Thyroid gland (tissue), 4 donors: ENCODE measurements around the gene CDK5. TPM values are rescaled to one million over a fixed set of nuclear protein-coding genes. Genes with fewer than 3 reads are reported as not detected.

ENCODE experiments used
- DNase-seq, 2 donors: peaks; one replicate each; pipeline ENCODE4 v3.0.0-alpha.2; 2019
- H3K27ac ChIP-seq, 3 donors: fragments of 200-600 bp; sonication (generic); 1 replicate in 2 of 3; 2 replicates in 1 of 3; pipeline ENCODE4 v1.5.1; 2016 to 2019; ENCODE audit warnings: mild to moderate bottlenecking in 1 of 3, moderate library complexity in 1 of 3
- H3K27me3 ChIP-seq: fragments of 200-600 bp; sonication (generic); one replicate; pipeline ENCODE4 v1.5.1; 2019
- H3K36me3 ChIP-seq, 2 donors: fragments of 200-600 bp; sonication (generic); one replicate each; pipeline ENCODE4 v1.5.1; 2016 to 2019
- H3K4me1 ChIP-seq, 2 donors: fragments of 200-600 bp; sonication (generic); one replicate each; pipeline ENCODE4 v1.5.1; 2017 to 2019
- H3K4me3 ChIP-seq, 3 donors: fragments of 200-600 bp; sonication (generic); replicated peaks in 1 of 3; 1 replicate in 2 of 3; 2 replicates in 1 of 3; pipeline ENCODE4 v1.5.1; 2016; ENCODE audit warnings: mild to moderate bottlenecking in 1 of 3
- H3K9me3 ChIP-seq: fragments of 200-600 bp; sonication (generic); one replicate; pipeline ENCODE4 v1.5.1; 2017
- POLR2A ChIP-seq, 2 donors: fragments of 450-650 bp; IDR thresholded peaks; one replicate each; pipeline ENCODE4 v1.6.1; 2017; ENCODE audit warnings: antibody characterized with exemption in 2 of 2, mild to moderate bottlenecking in 2 of 2, moderate library complexity in 1 of 2
- WGBS, 2 donors: methylation state at CpG; one replicate each; pipeline ENCODE4 v1.1.5; 2017; 5-methylcytosine and 5-hydroxymethylcytosine counted together
- intact Hi-C: fragments of 100-400 bp; cut with DNase I; formaldehyde crosslinking; loops from one replicate; pipeline ENCODE4 v1.15.1; 2023
- total RNA-seq, 4 donors: library from RNA; depleted of rRNA; stranded (reverse); fragments of >200 nt; gene quantifications; one replicate each; pipeline ENCODE4 v1.2.3, GENCODE V29; 2016
- TF ChIP-seq, protein P1 (sequence below), 6 experiments: fragments of 200-600 bp in 3 of 6; fragments of 450-650 bp in 3 of 6; sonication (generic) in 3 of 6; IDR thresholded peaks; one replicate each; pipeline ENCODE4 v1.5.1; 2016 to 2019; ENCODE audit warnings: antibody characterized with exemption in 6 of 6, mild to moderate bottlenecking in 2 of 6, inconsistent platforms in 1 of 6, moderate library complexity in 1 of 6

The CDK5 gene
- total RNA-seq, 4 donors from 2014 or later, result 5.3 to 17.4 (median 9.6) TPM

DNA sequence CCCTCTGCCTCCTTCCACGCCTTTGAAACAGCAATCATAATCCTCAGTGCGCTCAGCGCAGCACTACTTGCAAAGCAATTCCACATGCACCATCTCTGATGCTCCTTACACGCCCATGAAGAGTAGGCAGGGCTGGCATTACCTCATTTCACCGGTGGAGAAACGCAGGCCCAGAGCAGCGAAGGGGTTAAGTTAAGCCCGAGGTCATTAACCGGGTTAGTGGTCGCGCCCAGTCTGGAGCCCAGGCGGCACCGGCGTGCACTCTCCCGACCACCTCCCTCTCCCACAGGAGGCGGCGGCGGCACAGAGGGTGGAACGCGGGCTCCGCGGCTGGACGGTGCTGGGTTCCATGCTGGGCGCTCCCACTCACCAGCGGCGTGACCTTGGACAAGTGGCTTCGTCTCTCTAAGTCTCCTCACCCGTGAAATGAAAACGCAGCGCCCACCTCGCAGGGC is 22.4 kb upstream of the CDK5 start:
- peaks cover 5 to 10% of the 10 kb centered on the region in 2 donors for H3K36me3 ChIP-seq
- peak; percentile 15 to 27 for DNase-seq
- peak overlapping the region; percentile 53 to 95 (median 81) for H3K4me3 ChIP-seq
- WGBS, 2 donors, result 6% methylated on average over 7 to 11 of the region's 31 CpGs
- H3K27ac ChIP-seq, result peak overlapping the region; percentile 71 to 94 (median 94)
- H3K4me1 ChIP-seq, result peaks cover 27 to 40% of the 10 kb centered on the region in 2 donors
- no peaks in the 10 kb centered on the region for H3K27me3 ChIP-seq
- TF ChIP-seq, protein P1, sequence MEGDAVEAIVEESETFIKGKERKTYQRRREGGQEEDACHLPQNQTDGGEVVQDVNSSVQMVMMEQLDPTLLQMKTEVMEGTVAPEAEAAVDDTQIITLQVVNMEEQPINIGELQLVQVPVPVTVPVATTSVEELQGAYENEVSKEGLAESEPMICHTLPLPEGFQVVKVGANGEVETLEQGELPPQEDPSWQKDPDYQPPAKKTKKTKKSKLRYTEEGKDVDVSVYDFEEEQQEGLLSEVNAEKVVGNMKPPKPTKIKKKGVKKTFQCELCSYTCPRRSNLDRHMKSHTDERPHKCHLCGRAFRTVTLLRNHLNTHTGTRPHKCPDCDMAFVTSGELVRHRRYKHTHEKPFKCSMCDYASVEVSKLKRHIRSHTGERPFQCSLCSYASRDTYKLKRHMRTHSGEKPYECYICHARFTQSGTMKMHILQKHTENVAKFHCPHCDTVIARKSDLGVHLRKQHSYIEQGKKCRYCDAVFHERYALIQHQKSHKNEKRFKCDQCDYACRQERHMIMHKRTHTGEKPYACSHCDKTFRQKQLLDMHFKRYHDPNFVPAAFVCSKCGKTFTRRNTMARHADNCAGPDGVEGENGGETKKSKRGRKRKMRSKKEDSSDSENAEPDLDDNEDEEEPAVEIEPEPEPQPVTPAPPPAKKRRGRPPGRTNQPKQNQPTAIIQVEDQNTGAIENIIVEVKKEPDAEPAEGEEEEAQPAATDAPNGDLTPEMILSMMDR (IDR thresholded peaks at IDR 0.05), result no peak
- TF ChIP-seq POLR2A (IDR thresholded peaks at IDR 0.05), result no peak
- intact Hi-C loops, result no loop called here
- no peaks in the 10 kb centered on the region for H3K9me3 ChIP-seq

GRCh38 chr7:151079199-151079910 is 21.7 kb upstream of the CDK5 start:
- DNase-seq, result no peak
- Histone ChIP-seq H3K27ac (no peak overlapping the region), H3K27me3 (no peaks in the 10 kb centered on the region), H3K9me3 (no peaks in the 10 kb centered on the region), H3K4me3 (peak overlapping the region in 1 of 3 donors; percentile 95), H3K36me3 (peaks cover 12 to 17% of the 10 kb centered on the region in 2 donors), H3K4me1 (peaks cover 27 to 40% of the 10 kb centered on the region in 2 donors)
- intact Hi-C loops, result no loop called here
- WGBS, 2 donors, result 84 to 85% methylated on average over 20 to 27 of the region's 27 CpGs
- TF ChIP-seq, protein P1 (IDR thresholded peaks at IDR 0.05), result no peak
- TF ChIP-seq POLR2A (IDR thresholded peaks at IDR 0.05), result no peak

DNA sequence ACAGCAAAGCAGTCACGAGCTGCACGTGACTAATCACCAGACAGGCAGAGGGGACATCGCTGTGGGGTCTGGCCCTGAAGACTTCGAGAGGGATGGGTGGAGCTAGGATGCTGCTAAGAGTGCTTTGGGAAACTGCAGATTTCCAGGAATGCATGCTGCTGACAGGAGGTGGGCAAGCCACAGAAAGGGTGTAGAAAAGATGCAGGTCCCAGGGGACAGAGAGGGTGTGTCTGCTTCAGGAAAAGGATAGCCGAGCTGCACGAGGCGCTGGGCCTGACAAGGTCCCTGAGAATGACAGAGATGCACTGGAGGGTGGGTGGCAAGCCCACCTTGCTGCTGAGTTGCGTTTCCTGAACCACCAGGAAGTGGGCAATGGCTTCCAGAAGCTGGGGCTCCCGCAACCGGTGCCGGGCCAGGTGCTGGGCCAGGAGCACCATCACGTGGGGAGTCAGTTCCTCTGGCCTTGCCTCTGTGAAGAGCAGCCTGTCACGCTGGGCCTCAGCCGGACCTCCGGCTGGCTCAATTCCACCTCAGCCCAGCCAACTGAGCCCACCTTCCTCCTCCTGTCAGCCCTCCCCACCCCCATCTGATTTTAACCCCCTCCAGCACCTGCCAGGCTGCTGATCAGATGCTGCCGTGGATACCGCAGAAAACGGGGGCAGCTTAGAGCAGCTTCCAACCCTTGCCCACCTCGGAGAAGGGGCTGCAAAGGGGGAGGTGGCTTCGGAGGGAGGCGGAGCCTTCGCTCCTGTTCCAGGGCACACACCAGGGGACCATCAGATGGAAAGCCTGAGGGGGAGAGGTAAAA is 20.7 kb upstream of the CDK5 start:
- intact Hi-C loops, result no loop called here
- H3K36me3 ChIP-seq, result peaks cover 21 to 24% of the 10 kb centered on the region in 2 donors

DNA sequence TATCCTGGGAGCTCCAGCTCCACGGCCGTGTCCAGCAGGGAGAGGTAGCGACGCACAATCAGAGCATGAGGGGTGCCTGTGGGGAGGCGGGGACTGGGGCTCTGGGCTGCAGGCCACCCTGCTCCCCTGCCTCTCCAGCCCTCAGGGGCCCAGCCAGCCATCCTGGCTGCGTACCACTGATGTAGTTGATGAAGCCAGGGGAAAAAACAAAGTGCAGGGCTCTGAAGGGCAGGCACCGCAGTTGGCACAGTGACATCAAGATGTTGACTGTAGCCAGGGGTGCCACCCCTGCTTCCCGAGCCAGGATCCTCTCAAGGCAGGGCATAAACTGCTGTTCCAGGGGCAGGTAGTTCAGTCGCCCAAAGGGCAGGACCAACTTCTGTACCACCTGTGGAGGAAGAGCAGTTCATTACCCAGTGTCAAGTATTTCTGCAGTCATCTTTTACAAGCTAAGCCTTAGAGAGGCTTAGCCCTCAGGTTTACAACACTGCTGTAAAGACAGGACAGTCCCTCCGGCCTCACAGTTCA is 20.1 kb upstream of the CDK5 start:
- no peak overlapping the region for H3K27ac ChIP-seq
- 81 to 89% methylated on average over 9 to 10 of the region's 10 CpGs for WGBS, 2 donors

More for the DNA sequence above, 20.7 kb upstream of the CDK5 start:
- no peak overlapping the region for H3K4me3 ChIP-seq
- no peaks in the 10 kb centered on the region for H3K27me3 ChIP-seq
- 57 to 58% methylated on average over 21 to 22 of the region's 22 CpGs for whole genome bisulfite sequencing, 2 donors
- H3K4me1 ChIP-seq, result peaks cover 27 to 35% of the 10 kb centered on the region in 2 donors
- no peak for DNase-seq
- H3K27ac ChIP-seq, result no peak overlapping the region
- TF ChIP-seq POLR2A (IDR thresholded peaks at IDR 0.05), result no peak
- TF ChIP-seq, protein P1 (IDR thresholded peaks at IDR 0.05), result no peak
- H3K9me3 ChIP-seq, result no peaks in the 10 kb centered on the region

More for the DNA sequence above, 20.1 kb upstream of the CDK5 start:
- no peaks in the 10 kb centered on the region for H3K27me3 ChIP-seq
- H3K4me1 ChIP-seq, result peaks cover 27 to 34% of the 10 kb centered on the region in 2 donors
- H3K9me3 ChIP-seq, result no peaks in the 10 kb centered on the region
- H3K36me3 ChIP-seq, result peaks cover 28 to 30% of the 10 kb centered on the region in 2 donors
- TF ChIP-seq, protein P1 (IDR thresholded peaks at IDR 0.05), result no peak
- no peak for TF ChIP-seq POLR2A (IDR thresholded peaks at IDR 0.05)
- intact Hi-C loops, result no loop called here
- no peak for DNase-seq
- H3K4me3 ChIP-seq, result no peak overlapping the region
